ENCODE measurements around the gene TNS3.

Gene TNS3

DNA sequence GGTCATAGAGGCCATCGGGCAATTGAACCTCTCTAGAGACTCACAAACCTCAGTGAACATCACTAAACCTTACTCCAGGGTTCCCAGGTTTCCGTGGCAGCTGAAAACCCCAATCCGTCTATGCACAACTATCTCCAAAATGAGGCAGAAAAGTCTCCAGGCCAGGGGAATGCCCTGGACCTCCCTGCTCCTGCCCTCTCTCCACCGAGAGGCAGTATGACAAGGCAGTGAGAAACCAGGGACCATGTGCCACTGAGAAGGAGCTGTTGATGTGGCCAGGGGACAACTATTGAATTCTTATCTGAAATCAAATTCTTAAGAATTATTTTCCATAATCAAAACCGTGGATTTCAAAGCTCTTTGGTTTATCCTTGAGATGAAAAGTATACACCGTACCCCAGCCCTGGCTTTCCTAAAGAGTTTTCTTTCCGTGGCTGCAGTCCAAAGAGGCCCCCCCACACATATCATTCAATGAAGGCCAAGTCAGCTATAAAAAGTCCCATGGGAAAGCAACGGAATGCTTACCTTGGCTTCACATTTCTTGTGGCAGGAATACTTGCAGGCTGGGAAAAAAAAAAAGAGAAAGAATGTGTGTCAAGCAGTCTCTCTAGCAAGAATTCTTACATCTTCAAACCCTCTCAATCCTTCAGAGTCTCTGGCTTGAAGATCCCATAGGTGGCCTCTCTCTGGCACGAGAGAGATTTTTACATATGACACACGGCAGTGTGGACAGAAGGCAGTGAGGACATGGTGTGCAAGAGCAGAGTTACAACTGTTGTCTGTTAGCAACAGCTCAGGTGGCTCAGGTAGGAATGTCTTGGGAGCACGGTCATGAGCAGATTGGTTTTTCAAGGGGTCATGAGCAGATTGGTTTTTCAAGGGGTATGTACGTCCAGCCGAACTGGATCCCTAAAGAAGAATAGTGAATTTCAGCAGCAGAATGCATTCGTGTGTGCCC is 75.2 kb downstream of the TNS3 start:
- no peaks in the 10 kb centered on the region for H3K4me1 Mint-ChIP-seq
- H3K27ac Mint-ChIP-seq, result no peak overlapping the region
- no peaks in the 10 kb centered on the region for H3K27me3 Mint-ChIP-seq
- no peaks in the 10 kb centered on the region for H3K36me3 Mint-ChIP-seq
- no peak overlapping the region for H3K4me3 Mint-ChIP-seq
- no peaks in the 10 kb centered on the region for H3K9me3 Mint-ChIP-seq

GRCh38 chr7:47505312-47506007 is 76.5 kb downstream of the TNS3 start:
- H3K27ac Mint-ChIP-seq, result no peak overlapping the region

GRCh38 chr7:47504551-47505311 is 77.2 kb downstream of the TNS3 start:
- Mint-ChIP-seq H3K27ac (no peak overlapping the region), H3K27me3 (no peaks in the 10 kb centered on the region), H3K36me3 (no peaks in the 10 kb centered on the region), H3K4me1 (no peaks in the 10 kb centered on the region), H3K4me3 (no peak overlapping the region), H3K9me3 (no peaks in the 10 kb centered on the region)

More at GRCh38 chr7:47505312-47506007, 76.5 kb downstream of the TNS3 start:
- H3K27me3 Mint-ChIP-seq, result no peaks in the 10 kb centered on the region
- no peaks in the 10 kb centered on the region for H3K4me1 Mint-ChIP-seq
- H3K36me3 Mint-ChIP-seq, result no peaks in the 10 kb centered on the region
- no peak overlapping the region for H3K4me3 Mint-ChIP-seq
- no peaks in the 10 kb centered on the region for H3K9me3 Mint-ChIP-seq

DNA sequence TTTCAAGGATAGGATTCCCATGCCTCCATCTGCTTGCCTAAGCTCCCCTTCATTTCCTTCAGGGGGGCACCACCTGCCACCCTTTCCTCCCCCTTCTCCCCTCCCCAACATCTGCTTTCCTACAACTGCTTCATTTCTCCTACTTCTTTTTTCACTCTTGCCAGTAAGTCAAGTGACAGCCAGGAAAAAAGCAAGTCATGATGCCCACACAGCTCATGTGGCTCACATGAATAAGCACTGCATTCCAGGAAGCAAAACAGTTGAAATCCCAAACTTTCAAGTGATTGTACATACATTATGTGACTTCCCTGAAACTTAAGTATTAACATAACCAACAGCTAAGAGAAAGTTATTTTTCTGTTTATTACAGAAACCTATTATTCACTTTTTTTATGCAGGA is 78.6 kb downstream of the TNS3 start:
- H3K27ac Mint-ChIP-seq, result no peak overlapping the region
- no peaks in the 10 kb centered on the region for H3K9me3 Mint-ChIP-seq
- no peaks in the 10 kb centered on the region for H3K36me3 Mint-ChIP-seq
- H3K27me3 Mint-ChIP-seq, result no peaks in the 10 kb centered on the region
- no peaks in the 10 kb centered on the region for H3K4me1 Mint-ChIP-seq
- no peak overlapping the region for H3K4me3 Mint-ChIP-seq

- no peak overlapping the region for H3K4me3 Mint-ChIP-seq
- no peaks in the 10 kb centered on the region for H3K27me3 Mint-ChIP-seq
- H3K27ac Mint-ChIP-seq, result no peak overlapping the region
- no peaks in the 10 kb centered on the region for H3K4me1 Mint-ChIP-seq
- H3K36me3 Mint-ChIP-seq, result no peaks in the 10 kb centered on the region
- no peaks in the 10 kb centered on the region for H3K9me3 Mint-ChIP-seq
Measured at GRCh38 chr7:47502240-47502877, 79.6 kb downstream of the TNS3 start.

- no peaks in the 10 kb centered on the region for H3K4me1 Mint-ChIP-seq
- no peak overlapping the region for H3K27ac Mint-ChIP-seq
- no peak overlapping the region for H3K4me3 Mint-ChIP-seq
- H3K9me3 Mint-ChIP-seq, result no peaks in the 10 kb centered on the region
- no peaks in the 10 kb centered on the region for H3K36me3 Mint-ChIP-seq
- H3K27me3 Mint-ChIP-seq, result no peaks in the 10 kb centered on the region
Measured at GRCh38 chr7:47501406-47501805, 80.5 kb downstream of the TNS3 start.

GRCh38 chr7:47500103-47500563 is 81.8 kb downstream of the TNS3 start:
- H3K4me3 Mint-ChIP-seq, result no peak overlapping the region
- no peaks in the 10 kb centered on the region for H3K27me3 Mint-ChIP-seq
- H3K9me3 Mint-ChIP-seq, result no peaks in the 10 kb centered on the region
- H3K27ac Mint-ChIP-seq, result no peak overlapping the region
- no peaks in the 10 kb centered on the region for H3K36me3 Mint-ChIP-seq
- H3K4me1 Mint-ChIP-seq, result no peaks in the 10 kb centered on the region

DNA sequence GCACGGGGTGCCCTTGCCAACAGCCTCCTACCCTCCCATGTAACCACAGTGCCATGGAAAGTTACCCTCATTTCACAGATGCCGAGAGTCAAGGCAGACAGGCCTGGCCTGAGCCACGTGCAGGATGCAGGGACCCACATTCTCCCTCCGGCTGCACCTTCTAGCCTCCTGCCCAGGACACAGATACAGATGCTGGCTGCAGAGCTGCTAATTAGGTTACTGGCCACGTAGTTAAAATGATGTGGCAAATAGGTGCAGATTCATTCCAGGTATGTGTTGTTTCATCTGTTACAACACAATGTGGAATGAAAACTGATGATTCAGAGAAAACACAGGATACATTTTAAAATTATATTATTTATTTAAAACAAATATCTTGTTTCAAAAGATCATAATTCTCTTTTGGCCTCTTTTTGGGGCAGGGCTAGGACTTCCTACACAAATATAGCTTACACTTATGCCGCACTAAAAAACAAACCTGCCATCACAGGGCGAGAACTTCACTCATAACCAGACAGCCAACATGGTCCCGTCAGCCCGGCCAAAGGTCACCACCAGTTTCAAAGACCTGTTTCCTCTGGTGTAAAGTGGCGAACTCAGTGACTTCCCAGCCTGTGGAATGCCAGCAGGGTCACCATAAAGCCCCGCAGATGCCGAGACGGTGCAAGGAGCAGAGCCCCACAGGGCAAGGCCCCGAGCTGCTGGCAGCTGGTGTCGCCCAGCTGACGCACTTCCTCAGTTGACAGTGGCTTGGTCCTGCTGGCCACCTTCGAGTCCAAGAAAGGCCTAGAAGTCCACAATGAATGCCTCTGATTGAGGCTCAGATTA is 83.5 kb downstream of the TNS3 start:
- no peaks in the 10 kb centered on the region for H3K4me1 Mint-ChIP-seq
- no peak overlapping the region for H3K4me3 Mint-ChIP-seq
- no peaks in the 10 kb centered on the region for H3K9me3 Mint-ChIP-seq
- no peaks in the 10 kb centered on the region for H3K36me3 Mint-ChIP-seq
- no peak overlapping the region for H3K27ac Mint-ChIP-seq
- peaks cover 1% of the 10 kb centered on the region for H3K27me3 Mint-ChIP-seq

DNA sequence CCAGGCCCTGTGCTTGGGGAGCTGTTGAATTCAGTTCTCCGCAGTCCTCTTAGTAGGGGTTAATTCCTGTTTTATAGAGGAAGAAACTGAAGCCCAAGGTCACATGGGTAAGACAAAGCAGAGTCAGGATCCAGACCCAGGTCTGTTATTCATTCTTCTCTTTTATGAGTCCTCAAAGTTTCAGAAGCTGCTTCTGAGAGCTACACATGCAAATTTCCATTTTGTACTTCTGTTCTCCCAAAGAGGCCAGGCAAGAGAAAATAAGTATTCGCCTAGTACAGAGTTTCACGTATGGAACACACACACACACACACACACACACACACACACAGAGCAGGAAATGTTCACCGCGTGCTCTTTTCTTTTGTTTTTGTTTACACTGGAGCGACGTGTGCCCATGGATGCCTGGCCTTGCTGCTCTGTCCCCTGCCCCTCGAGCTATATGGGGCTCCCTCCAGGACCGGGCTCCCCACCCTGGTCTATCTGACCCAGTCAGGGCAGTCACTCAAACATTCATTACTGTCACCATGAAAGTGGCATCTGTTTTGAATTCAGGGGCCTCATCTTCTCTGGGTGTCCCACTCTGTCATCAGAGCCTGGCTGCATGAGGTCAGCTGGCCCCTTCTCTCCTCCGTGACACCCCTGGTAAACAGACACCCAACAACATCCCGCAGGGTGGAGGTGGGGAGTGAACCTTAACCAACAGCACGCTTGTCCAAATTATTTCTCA is 84.4 kb downstream of the TNS3 start:
- H3K4me3 Mint-ChIP-seq, result no peak overlapping the region
- H3K9me3 Mint-ChIP-seq, result no peaks in the 10 kb centered on the region
- peaks cover 4% of the 10 kb centered on the region for H3K27me3 Mint-ChIP-seq
- no peaks in the 10 kb centered on the region for H3K36me3 Mint-ChIP-seq
- no peaks in the 10 kb centered on the region for H3K4me1 Mint-ChIP-seq
- no peak overlapping the region for H3K27ac Mint-ChIP-seq

GRCh38 chr7:47496666-47497065 is 85.2 kb downstream of the TNS3 start:
- Mint-ChIP-seq H3K4me1 (no peaks in the 10 kb centered on the region), H3K27me3 (peaks cover 4% of the 10 kb centered on the region), H3K9me3 (no peaks in the 10 kb centered on the region), H3K36me3 (no peaks in the 10 kb centered on the region), H3K27ac (no peak overlapping the region), H3K4me3 (no peak overlapping the region)

- H3K4me3 Mint-ChIP-seq, result no peak overlapping the region
- H3K27me3 Mint-ChIP-seq, result peaks cover 4% of the 10 kb centered on the region
- H3K27ac Mint-ChIP-seq, result no peak overlapping the region
Measured at GRCh38 chr7:47496056-47496665, 85.8 kb downstream of the TNS3 start.

DNA sequence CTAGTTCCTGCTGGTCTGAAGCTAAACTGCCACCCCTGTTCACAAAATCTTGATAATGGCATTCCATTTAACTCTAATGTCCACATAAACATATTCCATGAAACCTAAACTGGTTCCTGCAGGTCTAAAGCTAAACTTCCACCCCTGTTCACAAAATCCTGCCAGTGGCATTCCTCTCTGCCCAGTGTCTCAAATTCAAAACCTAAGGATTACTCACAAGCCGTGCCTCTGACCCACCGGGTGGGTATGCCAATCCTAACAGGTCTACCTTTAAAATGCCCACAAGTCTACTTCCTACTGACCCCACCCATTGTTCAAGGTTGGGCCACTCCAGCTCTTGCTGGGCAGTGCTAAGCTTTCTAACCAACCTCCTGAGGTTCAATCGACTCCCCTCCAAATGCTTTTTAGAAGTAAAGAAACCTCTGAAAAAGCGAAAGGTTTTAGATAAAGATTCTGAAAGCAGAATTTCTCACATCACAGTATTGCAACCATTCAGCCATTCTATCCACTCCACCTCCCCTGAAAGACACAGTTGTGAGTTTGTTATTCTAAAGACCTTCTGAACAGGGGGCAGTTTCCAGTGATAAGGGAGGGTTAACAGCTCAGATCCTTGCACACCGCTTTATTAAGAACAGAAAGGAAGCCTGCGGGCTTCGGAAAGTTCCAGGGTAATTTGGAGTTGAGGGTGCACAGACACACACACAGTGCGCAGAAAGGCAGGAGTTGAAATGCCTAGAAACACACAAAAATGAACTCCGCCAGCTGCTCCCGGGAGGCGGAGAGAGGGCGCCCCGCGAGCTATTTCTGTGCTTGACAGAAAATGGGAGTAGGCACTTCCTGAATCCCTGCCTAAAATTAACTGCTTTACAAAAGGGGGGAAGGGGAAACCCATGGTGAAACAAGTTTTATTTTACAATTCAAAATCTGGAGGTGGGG is 87.7 kb downstream of the TNS3 start:
- no peaks in the 10 kb centered on the region for H3K36me3 Mint-ChIP-seq
- H3K27me3 Mint-ChIP-seq, result peaks cover 4% of the 10 kb centered on the region
- H3K4me1 Mint-ChIP-seq, result no peaks in the 10 kb centered on the region
- no peak overlapping the region for H3K4me3 Mint-ChIP-seq
- no peaks in the 10 kb centered on the region for H3K9me3 Mint-ChIP-seq
- no peak overlapping the region for H3K27ac Mint-ChIP-seq

More at GRCh38 chr7:47496056-47496665, 85.8 kb downstream of the TNS3 start:
- Mint-ChIP-seq H3K36me3 (no peaks in the 10 kb centered on the region), H3K9me3 (no peaks in the 10 kb centered on the region), H3K4me1 (no peaks in the 10 kb centered on the region)

Measured in activated naive CD4-positive, alpha-beta T cell treated with anti-CD3 and anti-CD28 coated beads, Interleukin-2, amount 50 U/mL, for 24 hours (primary cell).